Measurements from ENCODE around the gene REPS2.

The REPS2 gene

DNA sequence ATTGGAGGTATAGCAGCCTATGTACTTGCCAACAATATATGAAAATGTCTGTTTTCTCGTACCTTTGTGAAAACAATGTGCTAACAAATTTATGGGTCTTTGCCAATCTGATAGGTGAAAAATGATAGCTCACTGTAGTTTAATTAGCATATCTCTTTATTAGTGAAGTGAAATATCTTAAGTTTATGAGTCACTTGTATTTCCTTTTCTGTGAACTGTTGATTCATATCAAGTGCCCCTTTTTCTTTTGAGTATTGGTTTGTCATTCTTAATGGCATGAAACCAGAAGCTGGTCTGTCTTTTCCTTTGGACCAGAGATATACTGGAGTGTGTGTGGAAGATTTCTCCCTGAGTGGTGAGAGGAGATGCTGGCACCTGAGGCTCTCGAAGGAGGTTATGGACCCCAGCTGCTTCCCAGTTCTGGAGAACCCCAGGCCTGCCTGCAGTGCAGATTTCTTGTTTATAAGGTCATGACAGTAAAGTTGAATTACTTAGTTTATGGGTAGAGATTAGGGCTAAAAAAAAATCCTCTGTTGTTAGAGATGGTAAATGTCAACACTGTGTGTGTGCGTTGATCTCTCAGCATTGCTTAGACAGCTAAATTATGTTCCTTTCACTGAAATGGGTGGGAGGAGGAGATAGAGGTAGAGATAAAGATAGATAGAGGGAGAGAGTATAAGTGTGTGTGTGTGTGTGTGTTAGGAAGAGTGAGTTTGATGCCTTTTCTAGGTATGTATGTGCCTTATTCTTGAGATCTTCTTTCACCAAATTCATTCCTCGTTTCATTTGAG lies 89.9 kb downstream of the REPS2 start:
- DNase-seq (ENCODE audit: low read depth): no peak

GRCh38 chrX:17038277-17038676 lies 91.8 kb downstream of the REPS2 start:
- DNase-seq (ENCODE audit: low read depth): no peak

DNA sequence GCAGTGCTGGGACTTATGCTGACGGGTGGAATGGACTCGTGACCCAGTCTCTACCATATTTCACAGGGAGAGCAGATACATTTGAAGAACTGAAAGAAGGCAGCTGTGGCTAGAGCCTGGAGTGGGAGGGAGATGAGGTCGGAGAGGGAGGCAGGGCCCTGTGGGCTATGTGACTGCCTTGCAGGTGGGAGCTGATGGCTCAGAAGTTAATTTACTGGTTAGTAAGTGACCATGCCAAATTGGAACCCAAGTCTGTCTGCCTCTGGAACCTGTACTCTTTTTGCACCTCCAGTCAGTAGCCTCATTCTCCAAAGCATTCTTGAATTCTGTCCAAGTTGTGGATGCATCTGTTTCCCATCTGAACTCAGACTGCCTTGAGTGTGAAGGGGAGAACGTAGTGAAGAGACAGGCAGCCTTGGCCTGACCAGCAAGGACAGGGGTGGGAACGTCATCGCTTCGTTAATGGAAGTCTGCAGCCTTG lies 92.3 kb downstream of the REPS2 start:
- DNase-seq (ENCODE audit: low read depth): no peak

GRCh38 chrX:17039826-17040225 lies 93.4 kb downstream of the REPS2 start:
- no peak for DNase-seq (ENCODE audit: low read depth)

GRCh38 chrX:17040711-17041110 lies 94.3 kb downstream of the REPS2 start:
- DNase-seq (ENCODE audit: low read depth): no peak

- DNase-seq (ENCODE audit: low read depth): no peak
Observed at GRCh38 chrX:17042037-17042436, 95.6 kb downstream of the REPS2 start.

DNA sequence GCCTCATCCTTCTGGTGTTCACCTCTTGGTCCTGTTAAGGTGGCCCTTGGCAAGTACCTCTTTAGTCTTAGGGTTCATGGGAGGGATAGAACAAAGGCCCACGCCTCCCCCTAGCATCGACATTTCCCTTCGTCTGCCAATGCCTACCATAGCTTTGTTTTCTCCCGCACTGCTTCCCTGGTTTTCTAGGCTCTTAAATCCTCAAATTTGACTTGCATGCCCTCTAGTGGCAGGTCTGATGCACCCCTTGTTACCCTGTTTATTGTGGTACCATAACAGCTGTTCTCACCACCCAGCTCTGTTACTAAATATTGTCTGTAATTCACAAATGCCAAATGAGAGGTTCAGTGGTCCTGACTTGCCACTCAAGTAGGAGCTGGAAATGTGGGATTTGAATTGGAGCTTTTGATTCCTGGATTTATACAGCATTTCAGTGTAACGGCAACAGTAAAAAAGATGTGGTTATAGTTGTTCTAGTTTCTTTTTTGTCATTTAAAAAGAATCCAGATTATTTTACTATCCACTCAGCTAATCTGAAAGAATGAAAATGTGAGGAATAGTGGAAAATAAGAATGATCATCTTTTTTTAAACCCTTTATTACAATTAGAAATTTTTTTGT lies 100.1 kb downstream of the REPS2 start:
- peak; percentile 2 for DNase-seq (ENCODE audit: low read depth)

DNA sequence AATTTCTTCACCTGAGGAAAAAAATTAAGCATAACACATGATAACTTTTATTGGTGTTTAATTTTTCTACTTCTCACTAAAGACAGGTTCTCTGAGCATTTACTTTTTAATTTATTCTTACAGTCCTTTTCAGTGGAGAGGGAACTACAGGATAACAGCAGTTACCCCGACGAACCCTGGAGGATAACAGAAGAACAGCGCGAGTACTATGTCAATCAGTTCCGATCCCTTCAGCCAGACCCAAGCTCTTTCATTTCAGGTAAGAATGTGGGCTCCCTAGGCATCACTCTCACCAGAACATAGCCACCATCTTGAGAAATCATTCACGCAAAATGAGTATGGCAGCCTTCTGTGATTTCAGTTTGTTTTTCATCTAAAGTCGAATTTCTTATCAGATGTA lies 100.8 kb downstream of the REPS2 start:
- no peak for DNase-seq (ENCODE audit: low read depth)

DNA sequence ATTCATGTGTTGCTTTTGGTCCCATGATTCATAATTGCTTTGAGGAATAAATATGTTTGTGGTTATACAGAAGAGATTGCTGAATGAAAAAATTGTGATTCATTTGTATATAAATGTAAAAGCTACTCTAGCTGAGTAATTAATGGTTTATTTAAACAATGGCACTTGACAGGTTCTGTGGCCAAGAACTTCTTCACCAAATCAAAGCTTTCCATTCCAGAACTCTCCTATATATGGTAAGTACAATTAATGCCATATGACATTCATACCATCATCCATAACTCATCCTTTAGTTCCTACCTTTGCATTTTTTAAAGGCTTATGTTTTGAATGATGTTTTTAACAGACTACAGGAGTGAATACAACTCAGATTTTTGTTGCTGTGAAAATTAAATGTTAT lies 105.8 kb downstream of the REPS2 start:
- no peak for DNase-seq (ENCODE audit: low read depth)

GRCh38 chrX:17052793-17053192 lies 106.3 kb downstream of the REPS2 start:
- DNase-seq (ENCODE audit: low read depth): no peak

GRCh38 chrX:17053502-17053901 lies 107.0 kb downstream of the REPS2 start:
- no peak for DNase-seq (ENCODE audit: low read depth)

DNA sequence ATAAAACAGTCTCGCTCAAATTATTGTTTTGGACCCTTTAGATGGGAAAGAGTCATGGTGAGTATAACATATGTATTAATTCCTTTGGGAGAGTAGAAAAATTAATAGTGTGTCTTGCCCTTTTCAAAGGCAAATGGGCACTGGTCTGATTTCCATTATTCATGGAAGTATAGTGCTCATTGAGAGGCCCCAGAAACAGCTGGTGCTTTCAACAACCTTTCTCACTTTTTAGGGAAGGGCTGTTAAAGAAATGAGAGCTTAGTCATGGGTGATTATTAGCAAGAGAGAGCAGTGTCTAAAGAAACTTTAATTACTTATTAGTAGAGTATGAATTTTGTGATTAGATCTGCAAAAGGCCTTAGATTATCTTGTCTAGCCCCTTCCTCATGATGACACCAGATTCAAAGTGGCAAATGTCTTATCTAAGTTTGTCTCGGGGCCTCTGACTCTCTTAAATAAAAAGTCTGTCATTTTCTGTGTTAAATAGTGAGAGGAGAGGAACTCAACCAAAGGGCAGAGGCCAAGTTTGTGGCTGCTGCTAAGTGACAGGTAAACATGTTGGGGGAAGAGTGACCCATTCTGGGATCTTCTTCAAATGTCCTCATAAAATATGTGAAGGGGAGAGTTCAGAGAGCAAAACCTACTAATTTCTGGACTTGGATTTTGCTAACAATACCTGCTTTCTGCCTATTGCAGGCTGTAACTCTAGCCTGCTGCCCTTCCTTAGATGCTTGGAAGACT lies 110.6 kb downstream of the REPS2 start:
- DNase-seq (ENCODE audit: low read depth): no peak

- no peak for DNase-seq (ENCODE audit: low read depth)
Observed at GRCh38 chrX:17062065-17062464, 115.6 kb downstream of the REPS2 start.

GRCh38 chrX:17065100-17065499 lies 118.6 kb downstream of the REPS2 start:
- no peak for DNase-seq (ENCODE audit: low read depth)

DNA sequence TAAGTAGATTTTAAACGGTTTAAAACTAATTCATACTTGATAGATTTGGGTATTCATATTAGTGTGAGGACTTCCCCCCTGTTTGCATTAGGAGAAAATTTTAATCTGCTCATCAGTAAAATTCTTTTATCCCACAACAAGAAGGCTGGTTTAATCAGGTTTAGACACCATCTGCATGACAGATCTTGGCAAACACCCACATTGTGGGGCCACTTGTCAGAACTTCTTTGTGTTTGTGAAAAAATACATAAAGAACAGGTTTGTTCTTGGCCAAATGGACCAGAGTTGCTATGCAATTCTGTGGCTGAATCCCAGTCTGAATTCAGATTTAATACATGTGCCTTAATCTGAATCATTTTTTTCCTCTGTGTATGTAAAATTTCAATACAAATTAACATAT lies 121.1 kb downstream of the REPS2 start:
- no peak for DNase-seq (ENCODE audit: low read depth)

DNA sequence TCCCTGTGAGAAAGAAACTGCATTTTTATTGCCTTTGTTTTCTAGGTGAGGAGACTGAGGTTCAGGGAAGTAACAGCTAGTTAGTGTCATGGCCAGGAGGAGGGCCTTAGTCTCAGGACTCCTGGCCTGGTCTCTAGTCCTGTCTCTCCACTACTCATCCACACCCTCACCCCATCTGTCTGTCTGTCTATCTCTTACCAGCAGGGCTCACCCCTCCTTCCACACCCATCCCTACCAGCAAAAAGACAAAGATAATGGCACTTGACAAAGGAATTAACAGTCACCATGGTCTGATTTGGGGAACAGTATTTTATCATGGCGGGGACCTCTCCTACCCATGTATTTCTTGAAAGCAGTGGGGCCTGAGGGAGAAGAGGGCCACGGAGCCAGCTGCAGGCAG lies 125.8 kb downstream of the REPS2 start:
- DNase-seq (ENCODE audit: low read depth): no peak

GRCh38 chrX:17072721-17073230 lies 126.3 kb downstream of the REPS2 start:
- DNase-seq (ENCODE audit: low read depth): no peak

DNA sequence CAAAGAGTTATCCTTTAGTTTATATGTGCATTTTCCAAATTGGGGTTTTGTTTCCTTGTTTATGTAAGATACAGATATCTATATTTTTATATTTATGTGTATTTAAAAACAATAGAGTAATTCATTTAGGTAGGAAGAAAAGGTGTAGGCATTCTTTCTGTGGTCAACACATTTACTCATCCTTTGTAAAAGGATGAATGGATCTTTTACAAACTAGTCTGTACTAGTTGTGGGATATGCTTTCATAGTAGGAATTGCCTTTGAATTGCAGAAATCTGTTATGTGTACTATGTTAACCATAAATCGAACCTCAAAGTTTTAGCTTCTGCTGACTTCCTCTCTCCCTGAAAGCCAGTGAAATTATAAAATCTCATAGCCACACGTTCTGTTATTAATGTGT lies 128.5 kb downstream of the REPS2 start:
- no peak for DNase-seq (ENCODE audit: low read depth)

GRCh38 chrX:17077361-17077760 lies 130.9 kb downstream of the REPS2 start:
- no peak for DNase-seq (ENCODE audit: low read depth)

GRCh38 chrX:17078031-17078720 lies 131.7 kb downstream of the REPS2 start:
- DNase-seq (ENCODE audit: low read depth): no peak

DNA sequence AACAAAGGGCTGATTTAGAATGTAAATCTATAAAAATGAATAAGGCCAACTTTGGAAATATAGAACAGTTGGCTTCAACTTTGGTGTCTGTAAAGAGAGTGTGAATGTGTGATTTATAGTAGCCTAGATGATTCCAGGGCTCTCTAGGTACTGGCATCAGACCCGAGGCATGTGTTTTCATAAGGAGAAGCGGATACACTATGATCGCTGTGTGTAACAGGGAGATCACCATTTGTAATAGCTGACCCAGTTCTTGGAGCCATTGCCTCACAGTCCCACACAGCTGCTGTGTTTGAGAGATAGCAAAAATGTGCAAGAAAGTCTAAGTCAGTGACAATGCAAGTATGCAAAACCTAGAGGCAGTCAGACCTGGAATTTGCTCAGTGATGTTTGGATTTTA lies 135.1 kb downstream of the REPS2 start:
- no peak for DNase-seq (ENCODE audit: low read depth)

DNA sequence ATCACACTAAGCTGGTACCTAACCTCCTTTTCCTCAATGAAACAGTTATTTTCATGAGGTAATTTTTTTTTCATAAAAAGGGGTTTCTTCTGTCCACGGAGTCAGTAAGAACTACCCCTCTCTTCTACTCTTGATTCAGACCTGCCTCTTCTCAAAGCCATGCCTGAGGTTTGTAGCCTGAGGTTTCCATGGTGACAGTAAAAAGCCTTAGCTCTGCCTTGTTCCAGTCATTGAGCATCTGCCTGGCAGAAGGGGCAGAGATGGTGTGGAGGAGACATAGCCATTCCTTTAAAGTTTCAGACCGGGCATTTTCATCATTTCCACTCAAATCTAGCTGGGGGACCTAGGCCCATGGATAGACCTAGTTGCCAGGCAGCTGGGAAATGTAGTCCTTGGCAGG lies 135.5 kb downstream of the REPS2 start:
- DNase-seq (ENCODE audit: low read depth): no peak
